Measurements from ENCODE around the gene ADD2. TPM values are rescaled to one million over a fixed set of nuclear protein-coding genes. Genes with fewer than 3 reads are reported as not detected.
"Not testable (repeated sequence)": the region's sequence is repeated elsewhere in the genome, so short reads cannot be mapped to it uniquely, and the experiment has no call there.

The ADD2 gene
- polyA plus RNA-seq, 1 donor, result 4.0 TPM

GRCh38 chr2:70799706-70800105 is 31.7 kb upstream of the ADD2 start:
- no peak overlapping the region for H3K27ac ChIP-seq (ENCODE audit: low read length)

DNA sequence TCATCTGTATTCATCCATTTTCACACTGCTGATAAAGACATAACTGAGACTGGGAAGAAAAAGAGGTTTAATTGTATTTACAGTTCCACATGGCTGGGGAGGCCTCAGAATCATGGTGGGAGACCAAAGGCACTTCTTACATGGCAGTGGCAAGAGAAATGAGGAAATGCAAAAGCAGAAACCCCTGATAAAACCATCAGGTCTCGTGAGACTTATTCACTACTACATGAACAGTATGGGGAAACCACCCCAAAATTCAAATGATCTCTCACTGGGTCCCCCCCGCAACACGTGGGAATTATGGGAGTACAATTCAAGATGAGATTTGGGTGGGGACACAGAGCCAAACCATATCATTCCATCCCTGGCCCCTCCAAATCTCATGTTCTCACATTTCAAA is 30.0 kb upstream of the ADD2 start:
- not testable (repeated sequence) for H3K4me3 ChIP-seq (ENCODE audit: low read length); H3K36me3 ChIP-seq (ENCODE audit: control insufficient read depth, insufficient read depth, low read length); H3K4me1 ChIP-seq (ENCODE audit: control insufficient read depth, insufficient read depth, low read length); DNase-seq; H3K9me3 ChIP-seq (ENCODE audit: control insufficient read depth, low read depth, low read length); H3K27ac ChIP-seq (ENCODE audit: low read length)
- peaks cover 30% of the 10 kb centered on the region for H3K27me3 ChIP-seq (ENCODE audit: control insufficient read depth, insufficient read depth, low read length)
- no CpG with 5 or more reads among the region's 3 CpGs for WGBS (ENCODE audit: insufficient coverage, low lambda C conversion rate)

More at GRCh38 chr2:70799706-70800105, 31.7 kb upstream of the ADD2 start:
- Histone ChIP-seq H3K4me3 (ENCODE audit: low read length) (no peak overlapping the region), H3K36me3 (ENCODE audit: control insufficient read depth, insufficient read depth, low read length) (no peaks in the 10 kb centered on the region), H3K4me1 (ENCODE audit: control insufficient read depth, insufficient read depth, low read length) (no peaks in the 10 kb centered on the region), H3K9me3 (ENCODE audit: control insufficient read depth, low read depth, low read length) (no peaks in the 10 kb centered on the region), H3K27me3 (ENCODE audit: control insufficient read depth, insufficient read depth, low read length) (peaks cover 15% of the 10 kb centered on the region)
- WGBS (ENCODE audit: insufficient coverage, low lambda C conversion rate), result 100% methylated on average over 1 of the region's 2 CpGs
- no peak for DNase-seq

DNA sequence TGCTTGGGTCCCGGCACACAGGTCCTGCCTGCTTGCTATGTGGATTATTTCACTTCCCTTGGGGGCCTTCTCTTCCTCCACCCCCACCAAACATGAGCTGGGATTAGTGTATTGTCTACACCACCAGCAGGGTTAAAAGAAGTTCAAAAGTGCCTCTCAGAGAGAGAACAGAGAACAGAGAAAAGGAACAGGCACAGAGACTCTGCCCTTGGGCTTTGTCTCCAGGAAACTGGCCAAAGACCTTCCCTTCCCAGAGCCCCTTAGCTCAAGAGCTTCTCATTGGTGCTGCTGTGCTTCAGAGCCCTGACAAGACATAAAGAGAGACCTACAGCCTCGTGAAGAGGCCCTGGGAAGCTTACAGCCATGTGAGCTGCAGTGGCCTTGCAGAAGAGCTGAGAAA is 29.5 kb upstream of the ADD2 start:
- no CpG with 5 or more reads among the region's 2 CpGs for WGBS (ENCODE audit: insufficient coverage, low lambda C conversion rate)
- no peaks in the 10 kb centered on the region for H3K9me3 ChIP-seq (ENCODE audit: control insufficient read depth, low read depth, low read length)
- no peak overlapping the region for H3K4me3 ChIP-seq (ENCODE audit: low read length)
- H3K27me3 ChIP-seq (ENCODE audit: control insufficient read depth, insufficient read depth, low read length), result peaks cover 33% of the 10 kb centered on the region
- H3K4me1 ChIP-seq (ENCODE audit: control insufficient read depth, insufficient read depth, low read length), result no peaks in the 10 kb centered on the region
- H3K36me3 ChIP-seq (ENCODE audit: control insufficient read depth, insufficient read depth, low read length), result no peaks in the 10 kb centered on the region
- DNase-seq, result no peak
- H3K27ac ChIP-seq (ENCODE audit: low read length), result no peak overlapping the region

GRCh38 chr2:70796262-70796661 is 28.3 kb upstream of the ADD2 start:
- Histone ChIP-seq H3K4me1 (ENCODE audit: control insufficient read depth, insufficient read depth, low read length) (no peaks in the 10 kb centered on the region), H3K36me3 (ENCODE audit: control insufficient read depth, insufficient read depth, low read length) (no peaks in the 10 kb centered on the region), H3K9me3 (ENCODE audit: control insufficient read depth, low read depth, low read length) (no peaks in the 10 kb centered on the region), H3K4me3 (ENCODE audit: low read length) (no peak overlapping the region), H3K27me3 (ENCODE audit: control insufficient read depth, insufficient read depth, low read length) (peaks cover 37% of the 10 kb centered on the region), H3K27ac (ENCODE audit: low read length) (no peak overlapping the region)
- no peak for DNase-seq
- WGBS (ENCODE audit: insufficient coverage, low lambda C conversion rate), result no CpG with 5 or more reads among the region's 1 CpG

GRCh38 chr2:70795164-70795995 is 27.4 kb upstream of the ADD2 start:
- WGBS (ENCODE audit: insufficient coverage, low lambda C conversion rate), result no CpG with 5 or more reads among the region's 4 CpGs
- no peak overlapping the region for H3K4me3 ChIP-seq (ENCODE audit: low read length)
- H3K36me3 ChIP-seq (ENCODE audit: control insufficient read depth, insufficient read depth, low read length), result no peaks in the 10 kb centered on the region
- peaks cover 39% of the 10 kb centered on the region for H3K27me3 ChIP-seq (ENCODE audit: control insufficient read depth, insufficient read depth, low read length)
- H3K4me1 ChIP-seq (ENCODE audit: control insufficient read depth, insufficient read depth, low read length), result no peaks in the 10 kb centered on the region
- no peak for DNase-seq
- H3K9me3 ChIP-seq (ENCODE audit: control insufficient read depth, low read depth, low read length), result peaks cover under 1% of the 10 kb centered on the region
- no peak overlapping the region for H3K27ac ChIP-seq (ENCODE audit: low read length)

DNA sequence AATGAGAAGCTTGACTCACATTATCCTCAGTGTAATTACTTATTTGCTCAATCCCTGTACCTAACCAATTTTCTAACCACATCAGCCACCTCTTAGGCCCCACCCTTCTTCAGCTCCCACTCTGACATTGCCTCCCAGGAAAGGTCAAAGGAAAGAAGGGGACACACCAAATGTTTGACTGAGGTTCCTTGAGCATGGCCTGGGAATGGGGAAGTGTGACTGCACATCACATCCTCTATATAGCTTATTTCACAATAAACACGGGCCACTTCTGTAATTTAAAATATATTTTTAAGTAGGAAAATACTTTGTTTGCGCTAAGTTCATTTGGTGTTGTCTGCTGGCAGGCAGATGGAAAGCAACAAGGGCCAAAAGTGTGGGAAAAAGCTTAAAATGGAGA is 25.4 kb upstream of the ADD2 start:
- H3K27me3 ChIP-seq (ENCODE audit: control insufficient read depth, insufficient read depth, low read length), result peaks cover 54% of the 10 kb centered on the region
- 77% methylated on average over 2 of the region's 2 CpGs for WGBS (ENCODE audit: insufficient coverage, low lambda C conversion rate)
- H3K36me3 ChIP-seq (ENCODE audit: control insufficient read depth, insufficient read depth, low read length), result no peaks in the 10 kb centered on the region
- peaks cover 3% of the 10 kb centered on the region for H3K4me1 ChIP-seq (ENCODE audit: control insufficient read depth, insufficient read depth, low read length)
- no peak overlapping the region for H3K4me3 ChIP-seq (ENCODE audit: low read length)
- no peak overlapping the region for H3K27ac ChIP-seq (ENCODE audit: low read length)
- H3K9me3 ChIP-seq (ENCODE audit: control insufficient read depth, low read depth, low read length), result peaks cover 5% of the 10 kb centered on the region
- no peak for DNase-seq

GRCh38 chr2:70790136-70790828 is 22.3 kb upstream of the ADD2 start, which contains the start of gene FIGLA:
Gene FIGLA (minus strand): TSS chr2:70790643. CDS start chr2:70790638, 5 bp downstream.
- H3K27ac ChIP-seq (ENCODE audit: low read length), result no peak within 1 kb of the TSS
- peaks cover 77% of the 10 kb centered on the region for H3K27me3 ChIP-seq (ENCODE audit: control insufficient read depth, insufficient read depth, low read length)
- peaks cover 3% of the 10 kb centered on the region for H3K4me1 ChIP-seq (ENCODE audit: control insufficient read depth, insufficient read depth, low read length)
- no peak within 1 kb of the TSS for H3K4me3 ChIP-seq (ENCODE audit: low read length)
- H3K9me3 ChIP-seq (ENCODE audit: control insufficient read depth, low read depth, low read length), result peaks cover 5% of the 10 kb centered on the region
- H3K36me3 ChIP-seq (ENCODE audit: control insufficient read depth, insufficient read depth, low read length), result no peaks in the 10 kb centered on the region
- no CpG with 5 or more reads among the region's 69 CpGs for WGBS (ENCODE audit: insufficient coverage, low lambda C conversion rate)
- DNase-seq, result peak in 1 of 2 donors; percentile 11

- DNase-seq, result peak; percentile 17 to 41
- WGBS (ENCODE audit: insufficient coverage, low lambda C conversion rate), result no CpG with 5 or more reads among the region's 33 CpGs
- peaks cover 76% of the 10 kb centered on the region for H3K27me3 ChIP-seq (ENCODE audit: control insufficient read depth, insufficient read depth, low read length)
- H3K4me1 ChIP-seq (ENCODE audit: control insufficient read depth, insufficient read depth, low read length), result peaks cover 3% of the 10 kb centered on the region
- peaks cover 5% of the 10 kb centered on the region for H3K9me3 ChIP-seq (ENCODE audit: control insufficient read depth, low read depth, low read length)
- no peak overlapping the region for H3K27ac ChIP-seq (ENCODE audit: low read length)
- H3K36me3 ChIP-seq (ENCODE audit: control insufficient read depth, insufficient read depth, low read length), result no peaks in the 10 kb centered on the region
- no peak overlapping the region for H3K4me3 ChIP-seq (ENCODE audit: low read length)
Measured at GRCh38 chr2:70789304-70790135, 21.5 kb upstream of the ADD2 start.

DNA sequence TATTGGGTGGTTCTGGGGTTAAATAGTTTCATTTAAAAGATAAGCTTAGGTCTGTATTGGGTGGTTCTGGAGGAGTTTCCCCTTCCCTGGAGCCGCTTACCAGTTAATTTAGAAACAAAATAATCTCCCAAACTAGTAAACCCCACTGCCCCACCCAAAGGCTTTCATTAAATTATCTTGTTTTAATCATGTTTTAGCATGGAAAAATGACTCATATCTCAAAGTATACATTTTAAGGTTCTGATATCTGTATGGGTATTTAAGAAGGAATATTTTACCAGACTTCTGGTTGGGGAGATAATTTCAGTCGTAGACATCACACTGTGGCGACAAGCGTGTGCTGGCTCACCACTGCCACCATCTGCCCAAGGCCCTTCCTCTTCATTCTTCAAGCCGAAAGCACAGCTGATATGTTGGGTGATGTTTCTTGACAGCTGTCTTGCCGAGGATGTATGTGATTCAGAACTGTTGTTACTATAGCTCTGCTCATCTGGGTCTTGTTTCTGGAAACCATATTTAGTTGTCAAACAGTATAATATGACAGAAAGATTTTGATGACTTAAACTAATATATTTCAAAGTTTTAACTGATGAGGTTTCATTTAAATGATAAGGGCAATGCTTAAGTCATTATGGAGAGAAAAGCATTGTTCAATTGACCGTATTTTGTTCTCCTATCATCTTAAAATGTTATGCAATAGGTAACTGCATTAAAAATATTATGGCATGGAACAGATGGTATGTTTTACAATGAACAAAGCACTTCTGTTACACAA is 17.3 kb upstream of the ADD2 start:
- H3K36me3 ChIP-seq (ENCODE audit: control insufficient read depth, insufficient read depth, low read length), result no peaks in the 10 kb centered on the region
- 50% methylated on average over 1 of the region's 7 CpGs for WGBS (ENCODE audit: insufficient coverage, low lambda C conversion rate)

More for the DNA sequence above, 17.3 kb upstream of the ADD2 start:
- Histone ChIP-seq H3K27ac (ENCODE audit: low read length) (no peak overlapping the region), H3K9me3 (ENCODE audit: control insufficient read depth, low read depth, low read length) (peaks cover 5% of the 10 kb centered on the region), H3K4me1 (ENCODE audit: control insufficient read depth, insufficient read depth, low read length) (peaks cover 3% of the 10 kb centered on the region), H3K27me3 (ENCODE audit: control insufficient read depth, insufficient read depth, low read length) (peaks cover 51% of the 10 kb centered on the region), H3K4me3 (ENCODE audit: low read length) (no peak overlapping the region)
- peak in 1 of 2 donors; percentile 12 for DNase-seq

All from large intestine (tissue), 3 donors.